MG63 (cell line): ENCODE results near the gene NFE2L2. TPM values are rescaled to one million over a fixed set of nuclear protein-coding genes. Genes with fewer than 3 reads are reported as not detected.
"Not testable (repeated sequence)": the region's sequence is repeated elsewhere in the genome, so short reads cannot be mapped to it uniquely, and the experiment has no call there.

Source experiments
- DNase-seq: peaks from one replicate; pipeline ENCODE4 v3.0.0-alpha.2; 2020
- H3K27me3 ChIP-seq: fragments of 250-450 bp; sonication (Bioruptor Pico); 2 replicates; pipeline ENCODE4 v1.5.1; 2020; ENCODE audit warnings: mild to moderate bottlenecking, moderate library complexity
- H3K36me3 ChIP-seq: fragments of 250-450 bp; sonication (Bioruptor Pico); 2 replicates; pipeline ENCODE4 v1.5.1; 2020; ENCODE audit warnings: mild to moderate bottlenecking, moderate library complexity
- H3K4me3 ChIP-seq: fragments of 250-450 bp; sonication (Bioruptor Pico); 2 replicates; pipeline ENCODE4 v1.5.1; 2020; ENCODE audit warnings: mild to moderate bottlenecking, moderate library complexity
- H3K9me3 ChIP-seq: fragments of 250-450 bp; sonication (Bioruptor Pico); 2 replicates; pipeline ENCODE4 v1.5.1; 2020; ENCODE audit warnings: mild to moderate bottlenecking, moderate library complexity
- total RNA-seq: library from RNA; depleted of rRNA; stranded (reverse); fragments of >200 nt; shearing (Covaris generic); gene quantifications from 2 replicates; pipeline ENCODE4 v1.2.3, GENCODE V29; 2014; ENCODE audit warnings: low replicate concordance

Gene NFE2L2
- total RNA-seq, 1 experiment from 2014 or later = 71.7 TPM

- Histone ChIP-seq H3K4me3 (no peak overlapping the region), H3K27me3 (no peaks in the 10 kb centered on the region), H3K9me3 (no peaks in the 10 kb centered on the region), H3K36me3 (peaks cover 53% of the 10 kb centered on the region)
- no peak for DNase-seq
These were observed 14.1 kb downstream of the NFE2L2 start for GRCh38 chr2:177250461-177250860.

- Histone ChIP-seq H3K36me3 (peaks cover 44% of the 10 kb centered on the region), H3K27me3 (no peaks in the 10 kb centered on the region), H3K4me3 (no peak overlapping the region), H3K9me3 (no peaks in the 10 kb centered on the region)
- no peak for DNase-seq
These were observed 15.5 kb downstream of the NFE2L2 start for GRCh38 chr2:177249038-177249437.

- Histone ChIP-seq H3K4me3 (no peak overlapping the region), H3K27me3 (no peaks in the 10 kb centered on the region), H3K9me3 (no peaks in the 10 kb centered on the region), H3K36me3 (peaks cover 40% of the 10 kb centered on the region)
- no peak for DNase-seq
These were observed 16.7 kb downstream of the NFE2L2 start for GRCh38 chr2:177247693-177248262.

GRCh38 chr2:177246523-177247030 lies 17.9 kb downstream of the NFE2L2 start:
- not testable (repeated sequence) for H3K4me3 ChIP-seq, DNase-seq

GRCh38 chr2:177246000-177246399 lies 18.5 kb downstream of the NFE2L2 start:
- DNase-seq = no peak
- Histone ChIP-seq H3K36me3 (peaks cover 28% of the 10 kb centered on the region), H3K27me3 (no peaks in the 10 kb centered on the region), H3K4me3 (no peak overlapping the region), H3K9me3 (no peaks in the 10 kb centered on the region)

More at GRCh38 chr2:177246523-177247030, 17.9 kb downstream of the NFE2L2 start:
- H3K27me3 ChIP-seq, H3K9me3 ChIP-seq: not testable (repeated sequence)
- peaks cover 31% of the 10 kb centered on the region for H3K36me3 ChIP-seq

- H3K27me3 ChIP-seq = no peaks in the 10 kb centered on the region
- H3K9me3 ChIP-seq = no peaks in the 10 kb centered on the region
- H3K4me3 ChIP-seq = no peak overlapping the region
- peak; percentile 66 for DNase-seq
- peaks cover 28% of the 10 kb centered on the region for H3K36me3 ChIP-seq
These were observed 19.5 kb downstream of the NFE2L2 start for GRCh38 chr2:177245010-177245422.

- Histone ChIP-seq H3K9me3 (no peaks in the 10 kb centered on the region), H3K36me3 (peaks cover 26% of the 10 kb centered on the region), H3K4me3 (no peak overlapping the region), H3K27me3 (no peaks in the 10 kb centered on the region)
- DNase-seq = no peak
These were observed 20.2 kb downstream of the NFE2L2 start for GRCh38 chr2:177244244-177244771.

- H3K36me3 ChIP-seq = peaks cover 31% of the 10 kb centered on the region
- no peaks in the 10 kb centered on the region for H3K27me3 ChIP-seq
- no peak for DNase-seq
- H3K9me3 ChIP-seq = no peaks in the 10 kb centered on the region
- H3K4me3 ChIP-seq = no peak overlapping the region
These were observed 21.1 kb downstream of the NFE2L2 start for GRCh38 chr2:177243476-177243875.

- DNase-seq = no peak
- Histone ChIP-seq H3K27me3 (no peaks in the 10 kb centered on the region), H3K36me3 (peaks cover 33% of the 10 kb centered on the region), H3K9me3 (no peaks in the 10 kb centered on the region), H3K4me3 (no peak overlapping the region)
These were observed 21.5 kb downstream of the NFE2L2 start for GRCh38 chr2:177243073-177243472.

GRCh38 chr2:177242121-177242987 lies 22.2 kb downstream of the NFE2L2 start:
- peak overlapping the region; percentile 14 for H3K4me3 ChIP-seq
- no peaks in the 10 kb centered on the region for H3K27me3 ChIP-seq
- DNase-seq = no peak
- no peaks in the 10 kb centered on the region for H3K9me3 ChIP-seq
- peaks cover 39% of the 10 kb centered on the region for H3K36me3 ChIP-seq

GRCh38 chr2:177241711-177242120 lies 22.8 kb downstream of the NFE2L2 start:
- Histone ChIP-seq H3K27me3 (no peaks in the 10 kb centered on the region), H3K36me3 (peaks cover 44% of the 10 kb centered on the region), H3K9me3 (no peaks in the 10 kb centered on the region), H3K4me3 (peak overlapping the region; percentile 14)
- DNase-seq = no peak

- no peak for DNase-seq
- Histone ChIP-seq H3K9me3 (no peaks in the 10 kb centered on the region), H3K27me3 (no peaks in the 10 kb centered on the region), H3K4me3 (no peak overlapping the region), H3K36me3 (peaks cover 56% of the 10 kb centered on the region)
These were observed 24.4 kb downstream of the NFE2L2 start for GRCh38 chr2:177239932-177240630.

GRCh38 chr2:177239053-177239452 lies 25.5 kb downstream of the NFE2L2 start:
- H3K36me3 ChIP-seq = peaks cover 60% of the 10 kb centered on the region
- H3K4me3 ChIP-seq = no peak overlapping the region
- no peaks in the 10 kb centered on the region for H3K27me3 ChIP-seq
- no peak for DNase-seq
- no peaks in the 10 kb centered on the region for H3K9me3 ChIP-seq

GRCh38 chr2:177237932-177238331 lies 26.6 kb downstream of the NFE2L2 start:
- Histone ChIP-seq H3K4me3 (no peak overlapping the region), H3K9me3 (no peaks in the 10 kb centered on the region), H3K27me3 (no peaks in the 10 kb centered on the region), H3K36me3 (peaks cover 63% of the 10 kb centered on the region)
- DNase-seq = no peak

- no peaks in the 10 kb centered on the region for H3K27me3 ChIP-seq
- no peak for DNase-seq
- no peaks in the 10 kb centered on the region for H3K9me3 ChIP-seq
- H3K4me3 ChIP-seq = no peak overlapping the region
- peaks cover 83% of the 10 kb centered on the region for H3K36me3 ChIP-seq
These were observed 28.6 kb downstream of the NFE2L2 start for GRCh38 chr2:177235855-177236437.

GRCh38 chr2:177234267-177234666 lies 30.3 kb downstream of the NFE2L2 start:
- H3K4me3 ChIP-seq = no peak overlapping the region
- H3K36me3 ChIP-seq = peaks cover 92% of the 10 kb centered on the region
- DNase-seq = no peak
- no peaks in the 10 kb centered on the region for H3K9me3 ChIP-seq
- H3K27me3 ChIP-seq = no peaks in the 10 kb centered on the region
